ENCODE data around the gene OR52N2.

The OR52N2 gene

DNA sequence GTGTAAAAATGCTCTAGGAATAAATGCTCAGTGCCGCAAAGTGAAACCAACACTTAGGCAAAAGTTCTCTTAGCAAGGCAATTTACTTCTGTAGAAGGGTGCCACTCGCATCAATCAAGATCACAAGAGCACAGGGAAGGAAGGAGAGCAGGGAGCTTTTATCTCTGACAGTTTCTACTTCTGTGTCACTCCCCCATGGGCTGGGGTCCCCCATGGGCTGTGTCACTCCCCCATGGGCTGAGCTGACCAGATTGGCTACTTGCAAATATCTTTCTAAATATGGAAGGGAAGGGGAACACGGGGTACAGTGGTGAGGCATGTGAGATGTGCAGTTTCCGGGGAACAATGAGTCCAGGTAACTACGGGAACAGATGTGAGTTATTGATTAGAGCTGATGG lies 397 bp downstream of the OR52N2 start:
- no peak for TF ChIP-seq CTCF (IDR thresholded peaks at IDR 0.05; ENCODE audit: low read depth, low read length)
- no peak for DNase-seq (ENCODE audit: extremely low read depth, low read depth)

DNA sequence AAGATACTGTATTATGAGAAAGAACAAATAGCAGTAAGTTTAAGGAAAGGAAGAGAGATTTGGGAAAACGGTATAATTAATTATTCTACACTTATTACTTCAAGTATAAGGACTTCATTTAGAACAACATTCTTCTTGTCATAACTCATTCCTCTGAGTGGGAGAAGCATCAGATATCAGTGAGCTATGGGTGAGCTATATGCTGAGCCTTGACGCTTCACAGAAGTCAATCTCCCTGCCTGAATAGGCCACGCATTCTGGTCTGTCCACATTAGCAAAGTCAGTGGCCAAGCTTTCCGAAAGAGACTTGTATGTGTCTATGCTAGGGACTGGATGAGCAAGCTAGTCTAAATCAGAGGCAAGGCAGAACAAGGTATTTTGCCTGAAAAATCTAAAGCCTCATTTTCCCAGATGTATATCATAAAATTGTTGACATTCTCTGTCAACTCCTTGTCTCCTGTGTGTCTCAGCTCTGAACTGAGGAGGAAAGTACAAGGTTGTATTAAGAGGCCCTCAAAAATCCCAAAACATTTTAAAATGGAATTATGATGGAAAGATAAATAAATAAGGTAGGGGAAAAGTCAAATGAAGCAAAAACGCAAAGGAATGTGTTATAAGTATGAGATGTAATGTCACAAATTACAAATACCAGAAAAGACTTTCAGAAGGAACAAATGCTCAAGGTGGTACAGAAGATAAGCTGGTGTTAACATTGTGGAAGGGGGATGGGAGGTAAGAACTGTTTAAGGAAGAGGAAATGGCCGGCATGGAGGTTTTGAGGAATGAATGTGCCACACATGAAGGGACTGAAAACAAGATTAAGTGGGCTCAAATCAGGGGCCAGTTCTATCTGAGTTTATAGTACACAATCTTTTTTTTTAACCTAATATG lies 1.4 kb downstream of the OR52N2 start:
- TF ChIP-seq CTCF (IDR thresholded peaks at IDR 0.05; ENCODE audit: low read depth, low read length): no peak
- DNase-seq (ENCODE audit: extremely low read depth, low read depth): no peak

DNA sequence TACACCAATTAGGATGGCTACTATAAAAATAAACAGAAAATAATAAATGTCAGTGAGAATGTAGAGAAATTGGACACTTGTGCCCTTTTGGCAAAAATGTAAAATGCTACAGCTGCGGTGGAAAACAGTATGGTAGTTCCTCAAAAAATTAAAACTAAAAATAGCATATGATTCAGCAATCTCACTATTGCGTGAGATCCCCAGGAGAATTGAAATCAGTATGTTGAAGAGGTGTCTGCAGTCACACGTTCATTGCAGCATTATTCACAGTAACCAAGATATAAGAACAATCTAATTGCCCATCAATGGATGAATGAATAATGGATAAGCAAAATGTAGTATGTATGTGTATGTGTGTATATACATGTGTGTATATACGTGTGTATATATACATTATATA lies 6.8 kb downstream of the OR52N2 start:
- no peak for TF ChIP-seq CTCF (IDR thresholded peaks at IDR 0.05; ENCODE audit: low read depth, low read length)
- DNase-seq (ENCODE audit: extremely low read depth, low read depth): no peak

DNA sequence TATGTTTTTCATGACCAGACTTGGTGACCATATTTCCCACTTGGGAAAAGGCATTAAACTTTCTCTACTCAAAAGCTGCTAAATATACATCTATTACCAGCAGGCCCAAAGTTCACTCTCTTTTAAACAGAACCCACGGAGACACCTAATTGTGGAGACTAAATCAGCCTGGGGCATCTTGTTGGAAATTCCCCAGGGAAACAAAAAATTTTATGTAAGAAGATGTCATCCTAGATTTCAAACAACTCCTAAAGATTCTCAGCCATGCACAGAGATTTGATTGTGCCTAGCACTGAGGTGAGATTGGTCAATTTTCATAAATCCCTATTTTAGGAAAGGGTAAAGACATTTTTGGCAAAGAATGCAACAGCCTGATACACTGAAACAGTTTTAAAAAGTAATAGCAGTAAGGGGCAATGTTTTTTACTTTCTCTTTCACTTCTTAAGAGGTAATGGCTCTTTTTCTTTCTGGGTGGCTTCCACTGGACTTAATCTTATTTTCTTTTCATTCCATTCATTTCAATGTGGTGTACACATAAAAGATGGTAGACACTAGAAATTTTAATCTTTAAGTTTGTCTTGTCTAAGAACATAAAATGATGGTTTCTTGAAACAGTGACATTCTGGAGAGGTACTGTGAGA lies 9.6 kb downstream of the OR52N2 start:
- TF ChIP-seq CTCF (IDR thresholded peaks at IDR 0.05; ENCODE audit: low read depth, low read length): no peak

DNA sequence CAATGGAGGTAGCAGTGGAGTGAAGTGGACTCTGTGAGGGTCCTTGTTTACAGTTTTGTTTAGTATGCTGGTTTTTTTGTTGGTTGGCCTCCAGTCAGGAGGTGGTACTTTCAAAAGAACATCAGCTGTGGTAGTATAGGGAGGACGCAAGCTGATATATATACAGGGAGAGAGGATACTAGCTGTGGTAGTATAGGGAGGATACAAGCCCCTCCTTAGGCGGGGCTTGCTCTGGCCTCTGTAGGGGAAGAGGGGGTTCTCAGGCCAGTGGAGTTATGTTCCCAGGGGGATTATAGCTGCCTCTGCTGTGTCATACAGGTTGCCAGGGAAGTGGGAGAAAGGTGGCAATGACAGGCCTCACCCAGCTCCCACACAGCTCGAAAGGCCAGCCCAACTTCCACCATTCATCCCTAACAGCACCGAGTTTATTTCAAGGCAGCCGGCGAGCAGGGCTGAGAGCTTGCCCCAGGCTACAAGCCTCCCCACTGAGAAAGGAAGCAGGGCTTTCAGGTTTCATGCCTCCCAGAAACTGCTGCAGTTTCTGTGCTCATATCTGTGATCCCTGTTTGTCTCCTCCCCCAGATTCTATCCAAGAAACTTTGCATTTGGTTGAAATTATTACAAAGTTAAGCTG lies 22.6 kb downstream of the OR52N2 start:
- no peak for TF ChIP-seq CTCF (IDR thresholded peaks at IDR 0.05; ENCODE audit: low read depth, low read length)
- no peak for DNase-seq (ENCODE audit: extremely low read depth, low read depth)

More for the DNA sequence above, 9.6 kb downstream of the OR52N2 start:
- no peak for DNase-seq (ENCODE audit: extremely low read depth, low read depth)

GRCh38 chr11:5833446-5833845 lies 24.7 kb downstream of the OR52N2 start:
- TF ChIP-seq CTCF (IDR thresholded peaks at IDR 0.05; ENCODE audit: low read depth, low read length): no peak
- no peak for DNase-seq (ENCODE audit: extremely low read depth, low read depth)

DNA sequence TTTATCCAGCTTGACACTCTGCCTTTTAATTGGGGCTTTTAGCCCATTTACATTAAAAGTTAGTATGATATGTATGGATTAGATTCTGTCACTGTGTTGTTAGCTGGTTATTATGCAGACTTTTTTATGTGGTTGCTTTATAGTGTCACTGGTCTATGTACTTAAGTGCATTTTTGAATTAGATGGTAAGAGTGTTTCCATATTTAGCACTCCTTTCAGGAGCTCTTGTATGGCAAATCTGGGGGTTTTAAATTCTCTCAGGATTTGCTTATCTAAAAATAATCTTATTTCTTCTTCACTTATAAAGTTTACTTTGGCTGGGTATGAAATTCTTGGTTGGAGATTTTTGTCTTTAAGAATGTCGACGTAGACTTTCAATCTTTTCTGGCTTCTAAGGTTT lies 29.0 kb downstream of the OR52N2 start:
- no peak for DNase-seq (ENCODE audit: extremely low read depth, low read depth)
- no peak for TF ChIP-seq CTCF (IDR thresholded peaks at IDR 0.05; ENCODE audit: low read depth, low read length)
